Activated CD4-positive, alpha-beta T cell treated with anti-CD3 and anti-CD28 coated beads for 36 hours (primary cell): ENCODE data around the gene CHP2. TPM values are rescaled to one million over a fixed set of nuclear protein-coding genes. Genes with fewer than 3 reads are reported as not detected.
"Not testable (repeated sequence)": the region's sequence is repeated elsewhere in the genome, so short reads cannot be mapped to it uniquely, and the experiment has no call there.

Experiments used
- ATAC-seq: fragments of 200-7000 bp; cut with Tn5 transposase; one replicate; pipeline ENCODE4 v1.10.0; 2021; ENCODE audit warnings: mild to moderate bottlenecking, moderate library complexity
- CTCF ChIA-PET: fragments of 350-600 bp; sonication (Branson Sonifier 250); formaldehyde crosslinking; loops from one replicate; lab custom pipeline; 2021; ENCODE audit warnings: antibody characterized with exemption; lab: Charles Lee
- POLR2A ChIA-PET: fragments of 350-600 bp; sonication (Branson Sonifier 250); formaldehyde crosslinking; loops from one replicate; lab custom pipeline; 2021; ENCODE audit warnings: antibody characterized with exemption, inconsistent platforms; lab: Charles Lee
- DNase-seq: peaks from one replicate; pipeline ENCODE4 v3.0.0-alpha.2; 2020
- H3K27ac Mint-ChIP-seq: one replicate; pipeline ENCODE4 v1.8.0; 2021; ENCODE audit warnings: mixed read lengths
- H3K27me3 Mint-ChIP-seq: one replicate; pipeline ENCODE4 v1.8.0; 2021; ENCODE audit warnings: mixed read lengths
- H3K36me3 Mint-ChIP-seq: one replicate; pipeline ENCODE4 v1.8.0; 2021; ENCODE audit warnings: low read depth, mixed read lengths
- H3K4me1 Mint-ChIP-seq: one replicate; pipeline ENCODE4 v1.8.0; 2021; ENCODE audit warnings: mixed read lengths
- H3K4me3 Mint-ChIP-seq: one replicate; pipeline ENCODE4 v1.8.0; 2021; ENCODE audit warnings: mild to moderate bottlenecking, moderate library complexity, mixed read lengths
- H3K9me3 Mint-ChIP-seq: one replicate; pipeline ENCODE4 v1.8.0; 2021; ENCODE audit warnings: low read depth, mixed read lengths
- intact Hi-C, 2 experiments: fragments of 100-400 bp; cut with DNase I in 1 of 2; cut with micrococcal nuclease in 1 of 2; formaldehyde crosslinking; loops; one replicate each; pipeline versions ENCODE4 v1.14.2 to v1.15.1; 2022 to 2024; cut with DNase I, micrococcal nuclease
- total RNA-seq, 2 experiments: library from RNA; stranded (reverse); gene quantifications; one replicate each; pipeline ENCODE4 v1.2.3, GENCODE V29; 2021

CHP2 gene
- total RNA-seq, 2 experiments from 2014 or later: not detected

DNA sequence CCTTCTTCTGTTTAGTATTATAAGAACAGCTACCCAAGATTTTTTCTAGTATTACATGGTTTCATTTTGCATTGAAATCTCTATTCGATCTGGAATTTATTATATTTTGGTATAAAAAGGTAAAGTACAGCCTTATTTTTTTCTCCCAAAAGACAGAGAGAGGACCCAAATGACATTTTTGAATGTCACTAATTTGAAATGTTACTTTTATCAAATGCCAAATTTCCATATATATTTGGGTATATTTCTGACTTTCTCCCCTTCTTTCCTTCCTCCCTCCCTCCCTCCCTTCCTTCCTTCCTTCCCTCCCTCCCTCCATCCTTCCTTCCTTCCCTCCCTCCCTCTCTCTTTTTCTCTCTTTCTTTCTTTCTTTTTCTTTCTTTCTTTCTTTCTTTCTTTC, 6.2 kb upstream of the CHP2 start:
- CTCF ChIA-PET: interaction anchor here (1.4 kb wide), 1 partner anchor 13 kb away, joined by 3 read pairs; no protein-coding TSS in a partner anchor
- Mint-ChIP-seq H3K27ac (no peak overlapping the region), H3K4me1 (no peaks in the 10 kb centered on the region), H3K27me3 (peaks cover 20% of the 10 kb centered on the region), H3K4me3 (no peak overlapping the region), H3K36me3 (no peaks in the 10 kb centered on the region), H3K9me3 (peaks cover 4% of the 10 kb centered on the region)
- intact Hi-C loops: no loop called here
- POLR2A ChIA-PET: no interaction called here
- no peak for DNase-seq
- ATAC-seq: no peak

DNA sequence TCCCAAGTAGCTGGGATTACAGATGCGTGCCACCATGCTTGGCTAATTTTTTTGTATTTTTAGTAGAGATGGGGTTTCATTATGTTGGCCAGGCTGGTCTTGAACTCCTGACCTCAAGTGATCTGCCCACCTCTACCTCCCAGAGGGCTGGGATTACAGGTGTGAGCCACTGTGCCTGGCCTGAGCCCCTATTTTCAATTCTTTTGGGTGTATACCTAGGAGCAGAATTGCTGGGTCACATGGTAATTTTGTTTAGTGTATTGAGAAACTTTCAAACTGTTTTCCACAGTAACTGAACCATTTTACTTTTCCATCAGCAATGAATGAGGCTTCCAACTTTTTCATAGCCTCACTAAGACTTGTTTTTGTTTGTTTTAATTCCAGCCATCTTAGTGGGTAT, 3.8 kb upstream of the CHP2 start:
- ATAC-seq, CTCF ChIA-PET, H3K4me3 Mint-ChIP-seq: not testable (repeated sequence)

DNA sequence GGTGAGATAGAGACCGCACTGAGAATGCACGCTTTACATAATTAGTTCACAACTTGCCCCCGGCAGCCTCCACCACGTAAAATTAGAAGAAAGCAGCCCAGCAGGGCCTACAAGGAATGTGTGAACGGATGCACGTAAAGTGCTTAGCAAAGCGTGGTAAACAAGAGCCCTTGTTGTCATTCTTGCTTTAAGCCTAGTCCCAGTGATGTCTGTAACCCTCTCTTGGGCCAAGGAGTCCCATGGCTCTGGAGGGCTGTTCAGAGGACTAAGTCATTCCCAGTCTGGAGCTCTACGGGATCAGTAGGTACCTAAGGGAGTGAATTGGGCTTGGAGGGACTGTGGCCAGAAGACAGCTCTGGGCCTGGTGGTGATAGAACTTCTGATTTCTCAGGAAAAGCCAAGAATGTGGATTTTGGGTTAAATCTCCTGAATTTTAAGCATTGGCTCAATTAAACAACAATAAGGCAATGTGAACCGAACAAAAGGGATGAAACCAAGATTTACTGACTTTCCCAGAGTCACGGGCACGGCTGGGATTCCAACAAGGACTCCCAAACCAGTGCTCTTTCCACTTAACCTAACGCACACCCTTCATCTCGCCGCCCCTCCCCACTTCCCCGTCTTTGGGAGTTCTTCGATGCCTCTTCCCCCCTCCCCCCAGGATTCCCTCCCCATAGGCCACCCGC, 775 bp upstream of the CHP2 start:
- DNase-seq: no peak
- CTCF ChIA-PET: no interaction called here
- intact Hi-C loops: no loop called here
- POLR2A ChIA-PET: no interaction called here
- no peak overlapping the region for H3K4me3 Mint-ChIP-seq
- no peak for ATAC-seq
- H3K27ac Mint-ChIP-seq: no peak overlapping the region
- no peaks in the 10 kb centered on the region for H3K36me3 Mint-ChIP-seq
- H3K27me3 Mint-ChIP-seq: peaks cover 41% of the 10 kb centered on the region
- no peaks in the 10 kb centered on the region for H3K4me1 Mint-ChIP-seq
- no peaks in the 10 kb centered on the region for H3K9me3 Mint-ChIP-seq

More for the DNA sequence above, 3.8 kb upstream of the CHP2 start:
- POLR2A ChIA-PET: interaction anchor here (0.7 kb wide), 1 partner anchor 19 kb away, joined by 4 read pairs; no protein-coding TSS in a partner anchor
- H3K9me3 Mint-ChIP-seq, H3K27ac Mint-ChIP-seq, H3K4me1 Mint-ChIP-seq, H3K36me3 Mint-ChIP-seq, DNase-seq, intact Hi-C loops: not testable (repeated sequence)
- peaks cover 28% of the 10 kb centered on the region for H3K27me3 Mint-ChIP-seq

DNA sequence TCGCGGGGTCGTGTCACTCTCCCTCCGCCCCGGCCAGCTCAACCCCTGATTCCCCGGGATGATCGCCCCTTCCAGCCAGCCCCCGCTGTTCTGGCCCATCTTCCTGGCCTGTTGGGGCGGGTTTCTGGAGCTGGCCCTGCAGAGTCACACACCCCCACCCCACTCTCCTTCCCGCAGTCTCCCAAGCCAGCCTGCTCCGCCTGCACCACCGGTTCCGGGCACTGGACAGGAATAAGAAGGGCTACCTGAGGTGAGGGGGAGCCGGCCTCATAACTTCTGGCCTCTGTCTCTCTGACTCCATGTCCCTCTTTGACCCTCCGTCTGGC, 621 bp downstream of the CHP2 start:
- no peaks in the 10 kb centered on the region for H3K9me3 Mint-ChIP-seq
- no peak overlapping the region for H3K4me3 Mint-ChIP-seq
- ChIA-PET CTCF (interaction anchor here (0.5 to 0.6 kb wide), 2 partner anchors 45 to 254 kb away, joined by 3 to 4 read pairs; no protein-coding TSS in a partner anchor), POLR2A (no interaction called here)
- H3K4me1 Mint-ChIP-seq: no peaks in the 10 kb centered on the region
- no peak for ATAC-seq
- DNase-seq: no peak
- H3K27me3 Mint-ChIP-seq: peaks cover 42% of the 10 kb centered on the region
- H3K36me3 Mint-ChIP-seq: no peaks in the 10 kb centered on the region
- intact Hi-C loops: no loop called here
- no peak overlapping the region for H3K27ac Mint-ChIP-seq

DNA sequence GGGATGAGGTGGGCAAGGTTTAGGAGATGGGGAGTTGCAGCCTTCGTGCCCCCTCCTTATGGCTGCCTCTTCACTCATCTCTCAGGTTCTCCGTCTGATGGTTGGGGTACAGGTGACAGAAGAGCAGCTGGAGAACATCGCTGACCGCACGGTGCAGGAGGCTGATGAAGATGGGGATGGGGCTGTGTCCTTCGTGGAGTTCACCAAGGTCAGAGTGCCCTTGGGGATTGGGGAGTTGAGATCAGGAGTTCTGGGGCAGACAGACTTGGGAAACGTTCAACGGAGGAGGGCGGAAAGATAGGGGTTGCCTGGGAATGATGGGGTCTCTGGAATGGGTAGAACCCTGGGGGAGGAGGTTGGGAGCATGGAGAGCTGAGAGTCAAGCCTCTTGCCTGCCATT, 2.3 kb downstream of the CHP2 start:
- no peak overlapping the region for H3K27ac Mint-ChIP-seq
- H3K36me3 Mint-ChIP-seq: no peaks in the 10 kb centered on the region
- no peaks in the 10 kb centered on the region for H3K4me1 Mint-ChIP-seq
- intact Hi-C loops: no loop called here
- no peaks in the 10 kb centered on the region for H3K9me3 Mint-ChIP-seq
- DNase-seq (no peak), ATAC-seq (no peak)
- ChIA-PET POLR2A (no interaction called here), CTCF (interaction anchor here (1.6 kb wide), 1 partner anchor 253 kb away, joined by 5 read pairs; no protein-coding TSS in a partner anchor)
- peaks cover 40% of the 10 kb centered on the region for H3K27me3 Mint-ChIP-seq
- no peak overlapping the region for H3K4me3 Mint-ChIP-seq

DNA sequence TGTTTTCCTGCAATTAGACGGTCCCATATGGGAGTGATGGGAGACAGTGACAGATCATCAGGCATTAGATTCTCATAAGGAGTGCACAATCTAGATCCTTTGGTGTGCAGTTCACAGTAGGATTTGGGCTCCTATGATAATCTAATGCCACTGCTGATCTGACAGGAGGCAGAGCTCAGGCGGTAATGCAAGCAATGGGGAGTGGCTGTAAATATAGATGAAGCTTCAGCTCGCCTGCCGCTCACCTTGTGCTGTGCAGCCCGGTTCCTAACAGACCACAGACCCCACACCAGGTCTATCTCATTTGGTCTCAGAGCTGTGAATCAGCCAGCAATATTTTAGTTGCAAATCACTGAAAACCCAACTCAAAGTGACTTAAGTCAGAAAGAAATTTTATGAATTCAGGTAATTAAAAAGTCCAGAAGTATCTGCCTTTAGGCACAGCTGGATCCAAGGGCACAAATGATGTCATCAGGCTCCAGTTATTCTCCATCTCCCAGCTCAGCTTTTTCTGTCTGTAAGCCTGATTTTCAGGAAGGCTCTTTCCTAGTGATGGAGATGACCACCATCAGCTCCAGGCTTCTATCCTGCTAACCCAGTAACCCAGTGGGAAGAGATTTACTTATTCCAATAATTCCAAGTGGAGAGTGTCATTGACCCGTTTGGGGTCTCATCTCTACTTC, 3.3 kb downstream of the CHP2 start:
- ATAC-seq (no peak), DNase-seq (no peak)
- CTCF ChIA-PET: interaction anchor here (1.6 kb wide), 1 partner anchor 252 kb away, joined by 5 read pairs; no protein-coding TSS in a partner anchor
- no peaks in the 10 kb centered on the region for H3K36me3 Mint-ChIP-seq
- H3K9me3 Mint-ChIP-seq: no peaks in the 10 kb centered on the region
- H3K4me3 Mint-ChIP-seq: no peak overlapping the region
- intact Hi-C loops: no loop called here
- H3K27ac Mint-ChIP-seq: no peak overlapping the region
- POLR2A ChIA-PET: interaction anchor here (0.5 kb wide), 1 partner anchor 10 kb away, joined by 3 read pairs; no protein-coding TSS in a partner anchor
- peaks cover 39% of the 10 kb centered on the region for H3K27me3 Mint-ChIP-seq
- no peaks in the 10 kb centered on the region for H3K4me1 Mint-ChIP-seq

DNA sequence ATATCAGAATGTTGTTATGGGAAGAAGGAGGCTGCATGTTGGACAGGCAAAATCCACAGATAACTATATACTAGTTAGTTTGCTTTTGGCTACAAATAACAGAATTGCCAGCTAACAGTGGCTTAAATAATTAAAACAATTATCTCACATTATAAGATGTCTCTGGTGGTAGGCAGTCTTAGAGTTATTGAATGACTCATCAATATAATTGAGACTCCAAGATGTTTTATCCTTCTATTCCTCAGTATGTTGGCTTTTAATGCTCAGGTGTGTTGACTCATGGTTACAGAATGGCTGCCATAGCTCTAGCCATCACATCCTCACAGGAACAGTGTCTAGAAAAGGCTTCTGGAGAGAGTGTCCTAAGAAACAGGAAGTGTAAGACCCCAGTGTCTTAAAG, 11.1 kb downstream of the CHP2 start:
- Mint-ChIP-seq H3K9me3 (peaks cover 2% of the 10 kb centered on the region), H3K27me3 (peaks cover 2% of the 10 kb centered on the region), H3K4me1 (no peaks in the 10 kb centered on the region), H3K36me3 (no peaks in the 10 kb centered on the region), H3K4me3 (no peak overlapping the region), H3K27ac (no peak overlapping the region)
- ChIA-PET CTCF (interaction anchor here (1.0 kb wide), 1 partner anchor 38 kb away, joined by 3 read pairs; no protein-coding TSS in a partner anchor), POLR2A (no interaction called here)
- intact Hi-C loops: no loop called here
- ATAC-seq (no peak), DNase-seq (no peak)

DNA sequence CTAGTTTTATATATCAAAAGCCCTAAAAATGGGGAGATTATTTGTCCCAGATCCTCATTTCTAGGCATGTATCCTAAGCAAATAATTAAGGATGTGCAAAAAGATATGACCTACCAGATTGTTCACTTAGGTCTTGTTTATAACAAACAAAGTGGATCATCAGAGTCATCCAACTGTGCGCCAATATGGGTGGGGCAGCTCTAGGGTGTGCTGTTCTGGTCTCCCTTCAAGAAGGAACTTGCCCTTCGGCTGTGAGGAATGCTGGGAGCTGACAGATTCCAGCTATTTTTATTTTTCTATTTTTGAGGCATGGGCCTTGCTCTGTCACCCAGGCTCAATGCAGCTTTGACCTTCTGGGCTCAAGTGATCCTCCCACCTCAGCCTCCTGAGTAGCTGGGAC, 13.8 kb downstream of the CHP2 start:
- Mint-ChIP-seq H3K4me1 (no peaks in the 10 kb centered on the region), H3K36me3 (no peaks in the 10 kb centered on the region), H3K27me3 (no peaks in the 10 kb centered on the region), H3K4me3 (no peak overlapping the region), H3K9me3 (peaks cover 2% of the 10 kb centered on the region), H3K27ac (no peak overlapping the region)
- CTCF ChIA-PET: interaction anchor here (0.5 to 0.6 kb wide), 2 partner anchors 16 to 608 kb away, joined by 3 read pairs; no protein-coding TSS in a partner anchor
- POLR2A ChIA-PET: no interaction called here
- DNase-seq (no peak), ATAC-seq (no peak)
- intact Hi-C loops: no loop called here

DNA sequence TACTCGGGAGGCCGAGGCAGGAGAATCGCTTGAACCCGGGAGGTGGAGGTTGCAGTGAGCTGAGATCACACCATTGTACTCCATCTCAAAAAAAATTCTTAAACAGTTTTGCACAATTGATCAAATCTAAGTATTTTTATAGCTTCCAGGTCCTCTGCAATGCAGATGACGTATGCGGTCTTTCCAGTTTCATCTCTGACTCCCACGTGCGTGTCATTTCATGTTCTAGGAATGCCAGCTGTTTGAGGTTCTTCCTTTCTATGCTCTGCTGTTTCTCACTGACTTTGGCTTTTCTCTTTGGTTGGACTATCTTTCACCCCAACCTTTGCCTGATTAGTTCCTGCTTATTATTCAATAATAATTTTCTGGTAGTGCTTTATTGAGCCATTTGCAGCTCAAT, 16.2 kb downstream of the CHP2 start:
- Mint-ChIP-seq H3K4me3 (no peak overlapping the region), H3K4me1 (no peaks in the 10 kb centered on the region), H3K9me3 (peaks cover under 1% of the 10 kb centered on the region), H3K27ac (no peak overlapping the region), H3K36me3 (no peaks in the 10 kb centered on the region), H3K27me3 (no peaks in the 10 kb centered on the region)
- intact Hi-C loops: no loop called here
- CTCF ChIA-PET: interaction anchor here (1.2 kb wide), 1 partner anchor 300 kb away, joined by 3 read pairs; no protein-coding TSS in a partner anchor
- DNase-seq (no peak), ATAC-seq (no peak)
- POLR2A ChIA-PET: no interaction called here

DNA sequence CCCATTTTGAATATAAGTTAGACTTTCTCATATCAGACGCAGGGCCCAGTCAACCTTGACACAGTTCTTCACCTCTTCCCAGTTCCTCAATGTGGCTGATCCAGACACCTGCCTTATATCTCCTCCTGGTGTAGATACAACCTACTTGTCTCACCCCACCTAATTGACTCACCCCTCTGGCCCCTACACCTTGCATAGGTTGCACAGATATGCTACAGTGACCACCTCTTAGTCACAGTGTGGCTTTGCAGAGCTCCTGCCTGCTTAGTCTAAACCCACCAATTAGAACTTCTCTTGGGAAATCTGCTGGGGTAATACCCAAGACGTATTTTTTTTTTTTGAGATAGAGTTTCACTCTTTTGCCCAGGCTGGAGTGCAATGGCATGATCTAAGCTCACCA, 16.8 kb downstream of the CHP2 start:
- no peak overlapping the region for H3K4me3 Mint-ChIP-seq
- no peaks in the 10 kb centered on the region for H3K4me1 Mint-ChIP-seq
- ChIA-PET POLR2A (no interaction called here), CTCF (interaction anchor here (0.7 to 1.2 kb wide), 5 partner anchors 17 to 299 kb away, joined by 3 to 4 read pairs (median 3); no protein-coding TSS in a partner anchor)
- no peaks in the 10 kb centered on the region for H3K9me3 Mint-ChIP-seq
- intact Hi-C loops: no loop called here
- no peak overlapping the region for H3K27ac Mint-ChIP-seq
- DNase-seq: no peak
- H3K27me3 Mint-ChIP-seq: no peaks in the 10 kb centered on the region
- no peaks in the 10 kb centered on the region for H3K36me3 Mint-ChIP-seq
- no peak for ATAC-seq

DNA sequence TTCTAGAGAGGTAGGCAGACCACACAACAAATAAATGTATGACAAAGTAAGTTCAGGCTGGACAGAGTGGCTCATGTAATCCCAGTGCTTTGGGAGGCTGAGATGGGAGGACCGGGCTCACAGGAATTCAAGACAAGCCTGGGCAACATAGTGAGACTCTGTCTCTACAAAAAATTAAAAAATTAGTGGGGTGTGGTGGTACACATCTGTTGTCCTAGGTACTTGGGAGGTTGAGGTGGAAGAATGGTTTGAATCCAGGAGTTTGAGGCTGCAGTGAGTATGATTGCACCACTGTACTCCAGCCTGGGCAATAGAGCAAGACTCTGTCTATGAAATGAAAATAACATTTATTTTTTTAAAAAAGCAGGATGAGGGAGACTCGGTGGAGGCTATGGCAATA, 18.5 kb downstream of the CHP2 start:
- intact Hi-C loops: no loop called here
- no peak overlapping the region for H3K4me3 Mint-ChIP-seq
- H3K27ac Mint-ChIP-seq: no peak overlapping the region
- ChIA-PET CTCF (no interaction called here), POLR2A (no interaction called here)
- ATAC-seq (no peak), DNase-seq (no peak)
- no peaks in the 10 kb centered on the region for H3K4me1 Mint-ChIP-seq
- H3K36me3 Mint-ChIP-seq: no peaks in the 10 kb centered on the region
- peaks cover 3% of the 10 kb centered on the region for H3K27me3 Mint-ChIP-seq
- H3K9me3 Mint-ChIP-seq: no peaks in the 10 kb centered on the region
